Measurements from ENCODE around the gene RALGPS1. TPM values are rescaled to one million over a fixed set of nuclear protein-coding genes. Genes with fewer than 3 reads are reported as not detected.
A peak's percentile ranks its signal among the peaks of the same experiment; 100 is the strongest.

RALGPS1 gene
- total and polyA plus RNA-seq, 8 donors = 5.8 to 12.7 (median 9.3) TPM

GRCh38 chr9:127112735-127113161 is 198.2 kb downstream of the RALGPS1 start:
- no peak for DNase-seq
- no peak overlapping the region for H3K27ac ChIP-seq
- ATAC-seq = no peak

GRCh38 chr9:127113191-127113972 is 198.8 kb downstream of the RALGPS1 start:
- no peak for DNase-seq
- Histone ChIP-seq H3K27ac (no peak overlapping the region), H3K27me3 (no peaks in the 10 kb centered on the region), H3K9me3 (no peaks in the 10 kb centered on the region), H3K4me3 (no peak overlapping the region), H3K4me1 (no peaks in the 10 kb centered on the region), H3K36me3 (no peaks in the 10 kb centered on the region)
- ATAC-seq = no peak
- intact Hi-C loops (cut with DNase I) = no loop called here
- no peak for TF ChIP-seq CTCF (IDR thresholded peaks at IDR 0.05)
- FAIRE-seq = no peak
- WGBS, 2 donors = 77 to 79% methylated on average over 10 of the region's 10 CpGs

More at GRCh38 chr9:127112735-127113161, 198.2 kb downstream of the RALGPS1 start:
- 92 to 97% methylated on average over 3 of the region's 3 CpGs for WGBS, 2 donors
- H3K4me3 ChIP-seq = no peak overlapping the region
- no peaks in the 10 kb centered on the region for H3K4me1 ChIP-seq
- intact Hi-C loops (cut with DNase I) = no loop called here
- no peaks in the 10 kb centered on the region for H3K9me3 ChIP-seq
- H3K27me3 ChIP-seq = no peaks in the 10 kb centered on the region
- no peak for FAIRE-seq
- H3K36me3 ChIP-seq = no peaks in the 10 kb centered on the region
- no peak for TF ChIP-seq CTCF (IDR thresholded peaks at IDR 0.05)

- Histone ChIP-seq H3K4me3 (no peak overlapping the region), H3K9me3 (no peaks in the 10 kb centered on the region), H3K27me3 (no peaks in the 10 kb centered on the region), H3K36me3 (no peaks in the 10 kb centered on the region), H3K27ac (no peak overlapping the region), H3K4me1 (no peaks in the 10 kb centered on the region)
- FAIRE-seq (no peak), DNase-seq (no peak), ATAC-seq (no peak)
- no peak for TF ChIP-seq CTCF (IDR thresholded peaks at IDR 0.05)
- 92 to 94% methylated on average over 5 of the region's 5 CpGs for WGBS, 2 donors
- intact Hi-C loops (cut with DNase I) = no loop called here
Observed at GRCh38 chr9:127114606-127115005, 200.0 kb downstream of the RALGPS1 start.

GRCh38 chr9:127116088-127116726 is 201.6 kb downstream of the RALGPS1 start:
- DNase-seq (no peak), ATAC-seq (no peak), FAIRE-seq (no peak)
- Histone ChIP-seq H3K9me3 (no peaks in the 10 kb centered on the region), H3K4me1 (no peaks in the 10 kb centered on the region), H3K27me3 (no peaks in the 10 kb centered on the region), H3K4me3 (no peak overlapping the region), H3K27ac (no peak overlapping the region), H3K36me3 (no peaks in the 10 kb centered on the region)
- WGBS, 2 donors = 87 to 92% methylated on average over 6 of the region's 6 CpGs
- intact Hi-C loops (cut with DNase I) = no loop called here
- TF ChIP-seq CTCF (IDR thresholded peaks at IDR 0.05) = no peak

- TF ChIP-seq CTCF (IDR thresholded peaks at IDR 0.05) = no peak
Observed at GRCh38 chr9:127116957-127117356, 202.4 kb downstream of the RALGPS1 start.

More at GRCh38 chr9:127116957-127117356, 202.4 kb downstream of the RALGPS1 start:
- no peak for ATAC-seq
- no peak for FAIRE-seq
- no peak overlapping the region for H3K4me3 ChIP-seq
- WGBS, 2 donors = 76 to 87% methylated on average over 2 of the region's 2 CpGs
- H3K4me1 ChIP-seq = no peaks in the 10 kb centered on the region
- peak in 1 of 6 donors; percentile 14 for DNase-seq
- no peaks in the 10 kb centered on the region for H3K9me3 ChIP-seq
- no peaks in the 10 kb centered on the region for H3K27me3 ChIP-seq
- H3K36me3 ChIP-seq = no peaks in the 10 kb centered on the region
- intact Hi-C loops (cut with DNase I) = no loop called here
- no peak overlapping the region for H3K27ac ChIP-seq
